GM12891 (cell line): ENCODE data around the gene PIP5K1C.
"Not testable (repeated sequence)": the region's sequence is repeated elsewhere in the genome, so short reads cannot be mapped to it uniquely, and the experiment has no call there.

Source experiments
- DNase-seq: peaks from one replicate; pipeline ENCODE4 v3.0.0; 2011; ENCODE audit warnings: low spot score; ENCODE audit not compliant: insufficient read length
- FAIRE-seq: peaks from 2 replicates; lab custom pipeline; 2011; peaks lifted over from hg19 to GRCh38; lab: Jason Lieb, UNC
- PAX5 ChIP-seq: IDR thresholded peaks from 2 replicates; pipeline ENCODE4 v1.6.1; 2011; ENCODE audit warnings: low read length, moderate library complexity, mild to moderate bottlenecking; ENCODE audit not compliant: insufficient read depth, severe bottlenecking
- POLR2A ChIP-seq: IDR thresholded peaks from 2 replicates; pipeline ENCODE4 v1.6.1; 2011; ENCODE audit warnings: low read depth, low read length, control low read depth
- POLR2AphosphoS5 ChIP-seq: IDR thresholded peaks from 2 replicates; pipeline ENCODE4 v1.6.1; 2011; ENCODE audit warnings: low read depth, low read length, control low read depth
- POU2F2 ChIP-seq: IDR thresholded peaks from 2 replicates; pipeline ENCODE4 v1.6.1; 2011; ENCODE audit warnings: low read depth, mild to moderate bottlenecking, control low read depth, low read length, moderate library complexity
- SPI1 ChIP-seq: IDR thresholded peaks from 2 replicates; pipeline ENCODE4 v1.6.1; 2011; ENCODE audit warnings: low read depth, low read length, control low read depth
- TAF1 ChIP-seq: IDR thresholded peaks from 2 replicates; pipeline ENCODE4 v1.6.1; 2011; ENCODE audit warnings: low read depth, low read length, control low read depth

The PIP5K1C gene

DNA sequence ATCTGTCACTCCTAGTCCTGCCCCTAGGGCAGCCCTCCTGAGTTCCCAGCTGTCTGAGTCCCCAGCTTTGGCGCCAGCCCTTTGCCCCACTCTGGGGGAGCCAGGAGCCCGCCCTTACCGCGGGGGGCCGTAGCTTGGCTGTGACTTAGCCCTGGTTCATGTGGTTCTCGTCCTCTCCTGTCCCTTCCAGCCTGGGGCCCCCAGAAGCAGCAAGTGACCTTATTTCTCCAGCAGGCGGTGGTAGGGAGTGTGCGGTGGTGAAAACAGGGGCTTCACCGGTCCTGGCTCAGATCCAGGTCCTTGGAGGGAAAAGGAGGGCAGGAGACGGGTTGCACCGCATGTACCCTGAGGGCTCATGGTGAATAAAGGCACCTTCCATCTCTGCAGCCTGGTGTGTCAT lies 107.1 kb downstream of the PIP5K1C start:
- no peak for TF ChIP-seq POLR2A
- no peak for TF ChIP-seq POLR2AphosphoS5
- no peak for TF ChIP-seq POU2F2
- no peak for TF ChIP-seq SPI1
- TF ChIP-seq TAF1, result no peak
- no peak for TF ChIP-seq PAX5
- DNase-seq (no peak), FAIRE-seq (no peak)

GRCh38 chr19:3591876-3592613 lies 108.2 kb downstream of the PIP5K1C start:
- FAIRE-seq (no peak), DNase-seq (no peak)
- TF ChIP-seq POLR2A (no peak), POLR2AphosphoS5 (no peak), POU2F2 (no peak), TAF1 (no peak), SPI1 (no peak), PAX5 (no peak)

DNA sequence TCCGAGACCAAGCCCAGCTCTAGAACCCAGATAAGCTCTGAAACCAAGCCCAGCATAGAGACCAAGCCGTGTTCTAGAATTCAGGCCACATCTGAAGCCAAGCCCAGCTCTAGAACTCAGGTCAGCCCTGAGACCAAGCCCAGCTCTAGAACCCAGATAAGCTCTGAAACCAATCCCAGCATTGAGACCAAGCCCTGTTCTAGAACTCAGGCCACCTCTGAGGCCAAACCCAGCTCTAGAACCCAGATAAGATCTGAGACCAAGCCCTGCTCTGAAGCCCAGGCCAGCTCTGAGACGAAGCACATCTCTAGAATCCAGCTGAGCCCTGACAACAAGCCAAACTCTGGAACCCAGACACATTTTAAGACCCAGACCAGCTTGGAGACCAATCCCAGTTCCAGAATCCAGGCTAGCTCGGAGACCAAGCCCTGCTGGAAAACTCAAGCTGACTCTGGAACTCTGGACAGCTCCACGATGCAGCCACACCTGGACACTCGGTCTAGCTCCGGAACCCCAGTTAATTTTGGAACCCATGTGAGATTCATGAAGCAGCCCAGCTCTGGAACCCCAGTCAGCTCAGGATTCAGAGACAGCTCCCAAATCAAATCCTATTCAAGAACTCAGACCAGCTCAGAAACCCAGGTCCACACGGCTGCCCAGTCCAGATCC lies 109.1 kb downstream of the PIP5K1C start:
- no peak for TF ChIP-seq SPI1
- TF ChIP-seq POLR2AphosphoS5, result no peak
- no peak for TF ChIP-seq PAX5
- no peak for TF ChIP-seq TAF1
- no peak for TF ChIP-seq POLR2A
- TF ChIP-seq POU2F2, result no peak
- FAIRE-seq, result no peak
- no peak for DNase-seq

DNA sequence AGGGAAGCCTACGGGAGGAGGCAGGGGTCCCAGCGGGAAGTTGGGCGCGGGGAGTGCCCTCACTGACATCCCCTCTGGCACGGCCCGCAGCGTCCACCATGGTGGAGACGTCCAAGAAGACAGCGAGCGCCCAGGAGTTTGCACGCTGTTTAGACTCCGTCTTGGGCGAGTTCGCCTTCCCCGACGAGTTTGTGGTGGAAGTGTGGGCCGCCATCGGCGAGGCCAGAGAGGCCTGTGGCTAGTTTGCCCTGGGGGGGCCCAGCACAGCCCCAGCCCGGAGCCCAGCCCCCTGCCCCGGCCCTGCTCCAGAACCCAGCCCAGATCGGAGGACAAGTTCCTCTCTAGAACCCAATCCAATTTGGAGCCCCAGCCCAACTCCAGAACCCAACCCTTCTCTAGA lies 110.3 kb downstream of the PIP5K1C start:
- TF ChIP-seq TAF1, result no peak
- no peak for TF ChIP-seq POLR2A
- no peak for TF ChIP-seq POU2F2
- TF ChIP-seq PAX5, result no peak
- no peak for TF ChIP-seq SPI1
- no peak for TF ChIP-seq POLR2AphosphoS5
- no peak for DNase-seq
- no peak for FAIRE-seq

DNA sequence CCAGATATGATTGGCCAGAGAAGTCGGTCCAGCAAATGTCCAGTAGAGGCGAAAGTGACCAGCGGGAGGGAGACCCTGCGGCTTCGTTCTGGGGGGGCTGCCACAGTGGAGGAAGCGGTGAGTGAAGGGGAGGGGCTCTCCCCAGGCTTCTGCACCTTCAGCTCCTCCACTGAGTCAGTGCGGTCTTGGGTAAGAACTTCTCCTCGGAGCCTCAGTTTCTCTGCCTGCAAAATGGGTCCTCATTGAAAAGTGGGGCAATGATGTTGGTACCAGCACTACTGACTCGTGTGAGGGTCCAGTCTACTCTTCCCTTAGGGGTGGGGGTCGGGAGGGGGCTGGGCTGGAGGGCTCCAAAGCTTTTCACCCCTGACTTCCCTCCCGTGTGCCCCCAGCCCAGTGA lies 110.8 kb downstream of the PIP5K1C start:
- no peak for FAIRE-seq
- no peak for DNase-seq
- TF ChIP-seq PAX5, result no peak
- no peak for TF ChIP-seq POLR2AphosphoS5
- TF ChIP-seq SPI1, result no peak
- TF ChIP-seq POLR2A, result no peak
- no peak for TF ChIP-seq POU2F2
- TF ChIP-seq TAF1, result no peak

DNA sequence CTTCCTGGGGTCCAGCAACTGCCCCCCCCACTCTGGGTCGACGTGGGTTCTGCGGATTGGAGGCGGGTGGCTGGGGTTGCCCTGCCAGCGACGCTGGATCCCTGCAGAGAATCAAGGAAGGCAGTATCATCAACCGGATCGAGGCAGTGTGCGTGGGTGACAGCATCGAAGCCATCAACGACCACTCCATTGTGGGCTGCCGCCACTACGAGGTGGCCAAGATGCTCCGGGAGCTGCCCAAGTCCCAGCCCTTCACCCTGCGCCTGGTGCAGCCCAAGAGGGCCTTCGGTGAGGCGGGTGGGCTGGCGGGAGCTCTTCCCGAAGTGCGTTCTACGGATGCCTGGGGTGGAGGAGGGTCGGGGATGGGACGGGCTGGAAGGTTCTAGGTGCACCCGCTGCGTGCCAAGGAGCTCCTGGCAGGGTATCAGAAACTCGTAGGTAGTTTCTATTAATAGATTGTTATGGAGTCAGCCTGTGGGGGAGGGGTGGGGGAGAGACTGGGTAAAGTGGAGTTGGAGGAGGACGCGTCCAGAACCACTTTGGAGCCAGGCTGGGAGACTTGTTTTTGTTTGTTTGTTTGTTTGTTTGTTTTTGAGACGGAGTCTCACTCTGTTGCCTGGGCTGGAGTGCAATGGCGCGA lies 113.4 kb downstream of the PIP5K1C start:
- no peak for FAIRE-seq
- DNase-seq, result no peak
- TF ChIP-seq POLR2A (no peak), TAF1 (no peak), SPI1 (no peak), POLR2AphosphoS5 (no peak), PAX5 (no peak), POU2F2 (no peak)

- DNase-seq (no peak), FAIRE-seq (no peak)
- no peak for TF ChIP-seq SPI1
- TF ChIP-seq PAX5, result no peak
- TF ChIP-seq POLR2AphosphoS5, result no peak
- TF ChIP-seq POU2F2, result no peak
- no peak for TF ChIP-seq POLR2A
- no peak for TF ChIP-seq TAF1
Measured at GRCh38 chr19:3586127-3586626, 114.1 kb downstream of the PIP5K1C start.

GRCh38 chr19:3585301-3586126 lies 114.8 kb downstream of the PIP5K1C start, which contains the start of gene GIPC3:
GIPC3 (plus strand) TSS chr19:3585478; CDS start chr19:3585598, 120 bp downstream.
- TF ChIP-seq POLR2A, result no peak
- no peak for TF ChIP-seq TAF1
- TF ChIP-seq PAX5, result no peak
- no peak for TF ChIP-seq POLR2AphosphoS5
- TF ChIP-seq POU2F2, result no peak
- no peak for TF ChIP-seq SPI1
- FAIRE-seq, result no peak
- no peak for DNase-seq

GRCh38 chr19:3584036-3584802 lies 116.0 kb downstream of the PIP5K1C start:
- FAIRE-seq, DNase-seq: not testable (repeated sequence)

- not testable (repeated sequence) for DNase-seq, FAIRE-seq
Measured at GRCh38 chr19:3581792-3582191, 118.5 kb downstream of the PIP5K1C start.
